ENCODE data around the gene PRELID3B. TPM values are rescaled to one million over a fixed set of nuclear protein-coding genes. Genes with fewer than 3 reads are reported as not detected.

Gene PRELID3B
- total and polyA plus RNA-seq, 2 of the 13 experiments (the other 11 are each of a cell fraction or from before 2014, with no cell fraction given): 23.3 to 42.6 TPM

DNA sequence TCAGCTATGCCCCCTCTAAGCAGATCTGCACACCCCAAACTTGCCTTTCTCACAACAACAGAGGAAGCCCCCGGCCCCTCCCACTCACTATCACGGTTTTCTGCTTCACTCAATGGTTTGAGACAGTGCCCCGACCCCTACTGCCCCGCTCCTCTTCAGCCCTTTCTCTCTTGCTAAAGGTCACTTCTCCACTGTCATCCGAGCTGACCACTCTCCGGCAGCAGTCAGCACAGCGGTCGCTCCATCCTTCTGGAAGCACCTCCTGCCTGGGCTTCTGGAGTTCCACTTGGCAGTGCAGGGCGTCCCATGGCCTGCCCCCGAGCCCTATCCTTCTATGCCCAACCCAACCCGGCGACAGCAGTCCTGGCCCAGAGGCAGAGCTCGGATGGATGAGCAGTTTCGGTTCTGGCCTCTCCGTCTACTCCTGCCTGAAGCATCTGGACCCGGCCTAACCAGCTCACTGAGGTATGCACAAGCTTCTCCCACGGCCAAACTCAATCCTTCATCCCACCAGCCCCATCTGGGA, 39.6 kb downstream of the PRELID3B start (continued):
- TF ChIP-seq REPIN1 (CRISPR knock-in tag; IDR thresholded peaks at IDR 0.05; ENCODE audit: borderline replicate concordance, low read depth): no peak
- TF ChIP-seq, protein P1, sequence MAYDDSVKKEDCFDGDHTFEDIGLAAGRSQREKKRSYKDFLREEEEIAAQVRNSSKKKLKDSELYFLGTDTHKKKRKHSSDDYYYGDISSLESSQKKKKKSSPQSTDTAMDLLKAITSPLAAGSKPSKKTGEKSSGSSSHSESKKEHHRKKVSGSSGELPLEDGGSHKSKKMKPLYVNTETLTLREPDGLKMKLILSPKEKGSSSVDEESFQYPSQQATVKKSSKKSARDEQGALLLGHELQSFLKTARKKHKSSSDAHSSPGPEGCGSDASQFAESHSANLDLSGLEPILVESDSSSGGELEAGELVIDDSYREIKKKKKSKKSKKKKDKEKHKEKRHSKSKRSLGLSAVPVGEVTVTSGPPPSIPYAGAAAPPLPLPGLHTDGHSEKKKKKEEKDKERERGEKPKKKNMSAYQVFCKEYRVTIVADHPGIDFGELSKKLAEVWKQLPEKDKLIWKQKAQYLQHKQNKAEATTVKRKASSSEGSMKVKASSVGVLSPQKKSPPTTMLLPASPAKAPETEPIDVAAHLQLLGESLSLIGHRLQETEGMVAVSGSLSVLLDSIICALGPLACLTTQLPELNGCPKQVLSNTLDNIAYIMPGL (CRISPR knock-in tag; IDR thresholded peaks at IDR 0.05; ENCODE audit: borderline replicate concordance in 1 of 2, low read depth in 1 of 2): no peak
- TF ChIP-seq ZKSCAN5 (CRISPR knock-in tag; IDR thresholded peaks at IDR 0.05): no peak
- TF ChIP-seq GLI4 (CRISPR knock-in tag; IDR thresholded peaks at IDR 0.05; ENCODE audit: borderline replicate concordance): no peak
- TF ChIP-seq, protein P2, sequence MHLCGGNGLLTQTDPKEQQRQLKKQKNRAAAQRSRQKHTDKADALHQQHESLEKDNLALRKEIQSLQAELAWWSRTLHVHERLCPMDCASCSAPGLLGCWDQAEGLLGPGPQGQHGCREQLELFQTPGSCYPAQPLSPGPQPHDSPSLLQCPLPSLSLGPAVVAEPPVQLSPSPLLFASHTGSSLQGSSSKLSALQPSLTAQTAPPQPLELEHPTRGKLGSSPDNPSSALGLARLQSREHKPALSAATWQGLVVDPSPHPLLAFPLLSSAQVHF (CRISPR knock-in tag; IDR thresholded peaks at IDR 0.05): no peak
- TF ChIP-seq SRY (CRISPR knock-in tag; IDR thresholded peaks at IDR 0.05): no peak
- 0 out of 2 replicates have a peak, but pooled peaks have one; percentile 64 for TF ChIP-seq CAMTA2 (CRISPR knock-in tag; IDR thresholded peaks at IDR 0.05; ENCODE audit: borderline replicate concordance)
- TF ChIP-seq, protein P3, sequence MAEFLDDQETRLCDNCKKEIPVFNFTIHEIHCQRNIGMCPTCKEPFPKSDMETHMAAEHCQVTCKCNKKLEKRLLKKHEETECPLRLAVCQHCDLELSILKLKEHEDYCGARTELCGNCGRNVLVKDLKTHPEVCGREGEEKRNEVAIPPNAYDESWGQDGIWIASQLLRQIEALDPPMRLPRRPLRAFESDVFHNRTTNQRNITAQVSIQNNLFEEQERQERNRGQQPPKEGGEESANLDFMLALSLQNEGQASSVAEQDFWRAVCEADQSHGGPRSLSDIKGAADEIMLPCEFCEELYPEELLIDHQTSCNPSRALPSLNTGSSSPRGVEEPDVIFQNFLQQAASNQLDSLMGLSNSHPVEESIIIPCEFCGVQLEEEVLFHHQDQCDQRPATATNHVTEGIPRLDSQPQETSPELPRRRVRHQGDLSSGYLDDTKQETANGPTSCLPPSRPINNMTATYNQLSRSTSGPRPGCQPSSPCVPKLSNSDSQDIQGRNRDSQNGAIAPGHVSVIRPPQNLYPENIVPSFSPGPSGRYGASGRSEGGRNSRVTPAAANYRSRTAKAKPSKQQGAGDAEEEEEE (CRISPR knock-in tag; IDR thresholded peaks at IDR 0.05; ENCODE audit: borderline replicate concordance): no peak
- TF ChIP-seq, protein P4, sequence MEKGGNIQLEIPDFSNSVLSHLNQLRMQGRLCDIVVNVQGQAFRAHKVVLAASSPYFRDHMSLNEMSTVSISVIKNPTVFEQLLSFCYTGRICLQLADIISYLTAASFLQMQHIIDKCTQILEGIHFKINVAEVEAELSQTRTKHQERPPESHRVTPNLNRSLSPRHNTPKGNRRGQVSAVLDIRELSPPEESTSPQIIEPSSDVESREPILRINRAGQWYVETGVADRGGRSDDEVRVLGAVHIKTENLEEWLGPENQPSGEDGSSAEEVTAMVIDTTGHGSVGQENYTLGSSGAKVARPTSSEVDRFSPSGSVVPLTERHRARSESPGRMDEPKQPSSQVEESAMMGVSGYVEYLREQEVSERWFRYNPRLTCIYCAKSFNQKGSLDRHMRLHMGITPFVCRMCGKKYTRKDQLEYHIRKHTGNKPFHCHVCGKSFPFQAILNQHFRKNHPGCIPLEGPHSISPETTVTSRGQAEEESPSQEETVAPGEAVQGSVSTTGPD (CRISPR knock-in tag; IDR thresholded peaks at IDR 0.05): no peak
- TF ChIP-seq KDM5A (IDR thresholded peaks at IDR 0.05; ENCODE audit: borderline replicate concordance, low read length): no peak
- TF ChIP-seq PAX8 (CRISPR knock-in tag; IDR thresholded peaks at IDR 0.05; ENCODE audit: borderline replicate concordance): no peak
- peak; percentile 63; the same call in 1 of the 2 replicates for TF ChIP-seq ZNF891 (CRISPR knock-in tag; IDR thresholded peaks at IDR 0.05)
- TF ChIP-seq NR3C1 (CRISPR knock-in tag; IDR thresholded peaks at IDR 0.05): no peak
- TF ChIP-seq, protein P5, sequence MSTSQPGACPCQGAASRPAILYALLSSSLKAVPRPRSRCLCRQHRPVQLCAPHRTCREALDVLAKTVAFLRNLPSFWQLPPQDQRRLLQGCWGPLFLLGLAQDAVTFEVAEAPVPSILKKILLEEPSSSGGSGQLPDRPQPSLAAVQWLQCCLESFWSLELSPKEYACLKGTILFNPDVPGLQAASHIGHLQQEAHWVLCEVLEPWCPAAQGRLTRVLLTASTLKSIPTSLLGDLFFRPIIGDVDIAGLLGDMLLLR (CRISPR knock-in tag; IDR thresholded peaks at IDR 0.05): peak; percentile 24; the same call in 1 of the 2 replicates
- TF ChIP-seq ADNP (CRISPR knock-in tag; IDR thresholded peaks at IDR 0.05): no peak
- no peak for TF ChIP-seq ZFP90 (CRISPR knock-in tag; IDR thresholded peaks at IDR 0.05; ENCODE audit: borderline replicate concordance)
- no peak for TF ChIP-seq ZNF530 (CRISPR knock-in tag; IDR thresholded peaks at IDR 0.05; ENCODE audit: low read depth)
- TF ChIP-seq TCF7 (IDR thresholded peaks at IDR 0.05; ENCODE audit: low read depth): no peak
- no peak for TF ChIP-seq MTF2 (CRISPR knock-in tag; IDR thresholded peaks at IDR 0.05; ENCODE audit: borderline replicate concordance)
- no peak for TF ChIP-seq REXO4 (CRISPR knock-in tag; IDR thresholded peaks at IDR 0.05; ENCODE audit: borderline replicate concordance)
- no peak for TF ChIP-seq RCOR2 (CRISPR knock-in tag; IDR thresholded peaks at IDR 0.05)
- TF ChIP-seq HNF4A (CRISPR knock-in tag; IDR thresholded peaks at IDR 0.05): no peak

Measured in HepG2 (cell line).